HepG2 (cell line): ENCODE measurements around the gene ANKRA2. TPM values are rescaled to one million over a fixed set of nuclear protein-coding genes. Genes with fewer than 3 reads are reported as not detected.

Source experiments
- ATAC-seq: fragments of 200-7000 bp; cut with Tn5 transposase; 3 replicates; pipeline ENCODE4 v1.9.1; 2020; ENCODE audit warnings: mild to moderate bottlenecking, moderate library complexity
- BruUV-seq: library from RNA; stranded (reverse); fragments of 400-500 nt; replicated peaks from 2 replicates; lab custom pipeline; 2021; lab: Mats Ljungman, UMichigan
- CTCF ChIA-PET: fragments of 300-600 bp; formaldehyde crosslinking; extraction: SDS; loops from one replicate; lab custom pipeline; 2021; ENCODE audit warnings: low total read pairs, inconsistent platforms, low intra/inter-chr PET ratio; lab: Yijun Ruan, JAX
- POLR2A ChIA-PET: fragments of 350-600 bp; sonication (Branson Sonifier 250); formaldehyde crosslinking; loops from one replicate; lab custom pipeline; 2020; ENCODE audit warnings: antibody characterized with exemption, inconsistent platforms; lab: Yijun Ruan, JAX
- DNase-seq: peaks from one replicate; pipeline ENCODE4 v3.0.0-alpha.2; 2015; ENCODE audit warnings: low spot score
- FAIRE-seq: peaks from 3 replicates; lab custom pipeline; 2011; peaks lifted over from hg19 to GRCh38; lab: Jason Lieb, UNC
- H2AFZ ChIP-seq: one replicate; pipeline ENCODE4 v1.6.1; 2011; ENCODE audit warnings: low read length, inconsistent platforms
- H3K27ac ChIP-seq: fragments of 300-600 bp; 3 replicates; pipeline ENCODE4 v1.8.0; 2011; ENCODE audit warnings: mixed run types, mild to moderate bottlenecking, mixed read lengths, low read length, inconsistent platforms; ENCODE audit not compliant: insufficient read depth; ENCODE audit errors: extremely low read length
- H3K27me3 ChIP-seq, 2 experiments: fragments of 200-600 bp in 1 of 2; 2 replicates in 1 of 2; 3 replicates in 1 of 2; pipeline versions ENCODE4 v1.6.0 to v1.8.0; 2011; ENCODE audit warnings: low read length in 2 of 2, mild to moderate bottlenecking in 2 of 2, moderate library complexity in 2 of 2, inconsistent platforms in 1 of 2; ENCODE audit not compliant: insufficient read depth in 2 of 2, control insufficient read depth in 1 of 2
- H3K36me3 ChIP-seq, 2 experiments: fragments of 200-600 bp in 1 of 2; replicated peaks in 1 of 2; 2 replicates in 1 of 2; 3 replicates in 1 of 2; pipeline versions ENCODE4 v1.5.1 to v1.8.0; 2011; ENCODE audit warnings: low read length in 2 of 2, inconsistent platforms in 1 of 2; ENCODE audit not compliant: insufficient read depth in 2 of 2, control insufficient read depth in 1 of 2
- H3K4me1 ChIP-seq: 2 replicates; pipeline ENCODE4 v1.5.1; 2012; ENCODE audit warnings: low read length, inconsistent platforms; ENCODE audit not compliant: insufficient read depth
- H3K4me2 ChIP-seq: 2 replicates; pipeline ENCODE4 v1.6.0; 2011; ENCODE audit warnings: low read depth, low read length, inconsistent platforms
- H3K4me3 ChIP-seq, 3 experiments: fragments of 200-600 bp in 1 of 3; sonication (generic), shearing (Covaris generic) in 1 of 3; replicated peaks in 1 of 3; 2 replicates each; pipeline ENCODE4 v1.5.1; 2011 to 2016; ENCODE audit warnings: low read length in 3 of 3, inconsistent platforms in 2 of 3, low read depth in 2 of 3, mild to moderate bottlenecking in 2 of 3, control low read depth in 1 of 3, mixed read lengths in 1 of 3; ENCODE audit not compliant: insufficient read depth in 1 of 3
- H3K79me2 ChIP-seq: one replicate; pipeline ENCODE4 v1.6.1; 2011; ENCODE audit warnings: low read length, inconsistent platforms; ENCODE audit not compliant: insufficient read depth
- H3K9ac ChIP-seq: 2 replicates; pipeline ENCODE4 v1.6.0; 2011; ENCODE audit warnings: mild to moderate bottlenecking, low read depth, low read length, inconsistent platforms; ENCODE audit not compliant: insufficient read depth
- H3K9me3 ChIP-seq: 2 replicates; pipeline ENCODE4 v1.5.1; 2012; ENCODE audit warnings: mild to moderate bottlenecking, low read length
- H4K20me1 ChIP-seq: 2 replicates; pipeline ENCODE4 v1.6.0; 2011; ENCODE audit warnings: inconsistent platforms, mild to moderate bottlenecking, low read length, moderate library complexity; ENCODE audit not compliant: insufficient read depth
- IKZF4 ChIP-seq: sonication (generic); formaldehyde crosslinking; IDR thresholded peaks from 2 replicates; pipeline ENCODE4 v1.5.1; 2020; ENCODE audit warnings: borderline replicate concordance, mild to moderate bottlenecking, low read depth, missing genetic modification reagents; ENCODE audit errors: not compliant biosample characterization
- KDM2A ChIP-seq: sonication (generic); formaldehyde crosslinking; IDR thresholded peaks from 2 replicates; pipeline ENCODE4 v1.4.0; 2020; ENCODE audit warnings: low read depth, missing genetic modification reagents, borderline replicate concordance
- MEF2D ChIP-seq: sonication (generic); formaldehyde crosslinking; IDR thresholded peaks from 2 replicates; pipeline ENCODE4 v1.5.1; 2020; ENCODE audit warnings: mild to moderate bottlenecking, missing genetic modification reagents
- PHF5A ChIP-seq: IDR thresholded peaks from one replicate; pipeline ENCODE4 v1.6.1; 2018; ENCODE audit warnings: low read depth, missing genetic modification reagents; ENCODE audit not compliant: unreplicated experiment
- RAD21 ChIP-seq: fragments of 450-650 bp; formaldehyde crosslinking; IDR thresholded peaks from 2 replicates; pipeline ENCODE4 v1.5.0; 2020; ENCODE audit warnings: mild to moderate bottlenecking
- RNF2 ChIP-seq: fragments of 450-650 bp; conservative IDR thresholded peaks from 2 replicates; pipeline ENCODE4 v1.6.1; 2016; ENCODE audit warnings: low read depth
- SIX1 ChIP-seq: sonication (generic); formaldehyde crosslinking; IDR thresholded peaks from 2 replicates; pipeline ENCODE4 v1.4.0; 2020; ENCODE audit warnings: missing genetic modification reagents, borderline replicate concordance
- SYNCRIP ChIP-seq: fragments of 200-400 bp; formaldehyde crosslinking; IDR thresholded peaks from 2 replicates; pipeline ENCODE4 v1.6.1; 2018; ENCODE audit warnings: mild to moderate bottlenecking, low read depth, low read length; ENCODE audit not compliant: insufficient read depth
- TBX3 ChIP-seq: fragments of 450-650 bp; IDR thresholded peaks from 2 replicates; pipeline ENCODE4 v1.6.1; 2017; ENCODE audit warnings: antibody characterized with exemption, mild to moderate bottlenecking, inconsistent platforms, borderline replicate concordance
- ZBTB7B ChIP-seq: sonication (generic); formaldehyde crosslinking; IDR thresholded peaks from 2 replicates; pipeline ENCODE4 v1.4.0; 2020; ENCODE audit warnings: missing genetic modification reagents
- ZFP36L2 ChIP-seq: sonication (generic); formaldehyde crosslinking; IDR thresholded peaks from 2 replicates; pipeline ENCODE4 v1.4.0; 2020; ENCODE audit warnings: missing genetic modification reagents
- ZNF251 ChIP-seq: sonication (generic); formaldehyde crosslinking; IDR thresholded peaks from 2 replicates; pipeline ENCODE4 v1.9.0; 2021; ENCODE audit warnings: mild to moderate bottlenecking, missing genetic modification reagents
- ZNF432 ChIP-seq: sonication (generic); formaldehyde crosslinking; IDR thresholded peaks from 2 replicates; pipeline ENCODE4 v1.5.0; 2020; ENCODE audit warnings: missing genetic modification reagents, mild to moderate bottlenecking, borderline replicate concordance
- ZNF468 ChIP-seq: sonication (generic); formaldehyde crosslinking; IDR thresholded peaks from 2 replicates; pipeline ENCODE4 v1.8.0; 2022; ENCODE audit warnings: mild to moderate bottlenecking, moderate library complexity, missing genetic modification reagents
- ZNF652 ChIP-seq: IDR thresholded peaks from 2 replicates; pipeline ENCODE4 v1.6.1; 2016; ENCODE audit warnings: low read depth, borderline replicate concordance
- ZNF788 ChIP-seq: sonication (generic); formaldehyde crosslinking; IDR thresholded peaks from 2 replicates; pipeline ENCODE4 v1.5.0; 2020; ENCODE audit warnings: mild to moderate bottlenecking, missing genetic modification reagents, borderline replicate concordance
- ZNF83 ChIP-seq: sonication (generic); formaldehyde crosslinking; IDR thresholded peaks from 2 replicates; pipeline ENCODE4 v1.4.0; 2020; ENCODE audit warnings: missing genetic modification reagents, mild to moderate bottlenecking, borderline replicate concordance
- WGBS: methylation state at CpG from one replicate; pipeline ENCODE4 v1.1.6; 2017; ENCODE audit warnings: low lambda C conversion rate; 5-methylcytosine and 5-hydroxymethylcytosine counted together
- in situ Hi-C: cut with HindIII; loops from 2 replicates; pipeline ENCODE4 v1.10.0; 2017; ENCODE audit warnings: low pct_unique_long_range_greater_than_20kb; ENCODE audit not compliant: extremely low pct_ligation_motif_present
- intact Hi-C: fragments of 100-400 bp; cut with micrococcal nuclease; formaldehyde crosslinking; loops from one replicate; pipeline ENCODE4 v1.10.0; 2022; ENCODE audit not compliant: unreplicated experiment
- polyA plus RNA-seq, 8 experiments: library from polyadenylated mRNA; depleted of rRNA in 3 of 8; stranded (reverse) in 7 of 8; unstranded in 1 of 8; fragments of >200 nt; fragmentation: Illumina TruSeq in 4 of 8; extraction: Trizol in 4 of 8; gene quantifications; 2 replicates each; pipeline versions ENCODE4 v1.2.1 to v1.2.3, GENCODE V29; 2011 to 2016; ENCODE audit warnings: low read depth in 4 of 8, missing spikeins in 1 of 8, mixed read lengths in 1 of 8; ENCODE audit not compliant: insufficient read depth in 1 of 8
- total RNA-seq, 5 experiments: library from RNA; depleted of rRNA; stranded (reverse); fragments of >200 nt; fragmentation: Illumina TruSeq; extraction: Trizol; gene quantifications; 2 replicates each; pipeline ENCODE4 v1.2.3, GENCODE V29; 2016; ENCODE audit warnings: low read depth in 1 of 5
- TF ChIP-seq, protein P1 (sequence below): conservative IDR thresholded peaks from 2 replicates; pipeline ENCODE4 v1.6.1; 2018; ENCODE audit warnings: missing genetic modification reagents

Gene ANKRA2
- total and polyA plus RNA-seq, 2 of the 13 experiments (the other 11 are each of a cell fraction or from before 2014, with no cell fraction given): 23.6 to 33.6 TPM

DNA sequence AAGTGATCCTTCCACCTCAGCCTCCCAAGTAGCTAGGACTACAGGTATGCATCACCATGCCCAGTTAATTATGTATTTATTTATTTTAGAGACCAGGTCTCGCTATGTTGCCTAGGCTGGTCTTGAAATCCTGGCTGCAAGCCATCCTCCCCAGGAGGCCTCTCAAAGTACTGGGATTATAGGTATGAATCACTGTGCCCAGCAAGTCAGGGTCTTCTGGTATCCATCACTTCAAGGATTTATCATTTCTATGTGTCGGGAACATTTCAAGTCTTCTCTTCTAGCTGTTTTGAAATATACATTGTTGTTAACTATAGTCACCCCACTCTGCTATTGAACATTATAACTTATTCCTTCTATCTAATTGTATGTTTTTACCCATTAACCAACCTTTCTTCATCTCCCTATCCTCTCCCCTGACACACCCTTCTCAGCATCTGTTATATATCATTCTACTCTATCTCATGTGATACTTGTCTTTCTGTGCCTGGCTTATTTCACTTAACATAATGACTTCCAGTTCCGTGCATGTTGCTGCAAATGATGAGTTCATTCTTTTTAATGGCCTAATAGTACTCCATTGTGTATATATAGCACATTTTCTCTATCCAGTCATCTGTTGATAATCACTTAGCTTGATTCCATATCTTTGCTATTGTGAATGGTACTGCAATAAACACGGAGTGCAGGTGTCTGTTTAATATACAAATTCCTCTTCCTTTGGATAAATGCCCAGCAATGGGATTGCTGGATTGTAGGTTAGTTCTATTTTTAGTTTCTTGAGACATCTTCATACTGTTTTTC lies 26.5 kb upstream of the ANKRA2 start:
- Histone ChIP-seq H3K27ac (no peak overlapping the region), H3K27me3 (no peaks in the 10 kb centered on the region; a peak in 1 of 5 replicates), H4K20me1 (no peaks in the 10 kb centered on the region), H2AFZ (no peak overlapping the region), H3K36me3 (no peaks in the 10 kb centered on the region), H3K9me3 (no peaks in the 10 kb centered on the region), H3K4me2 (no peak overlapping the region), H3K4me3 (no peak overlapping the region), H3K79me2 (no peaks in the 10 kb centered on the region), H3K9ac (no peak overlapping the region), H3K4me1 (peaks cover 9% of the 10 kb centered on the region)
- POLR2A ChIA-PET: interaction anchor here (1.3 to 2.5 kb wide), 2 partner anchors 32 to 231 kb away, joined by 3 to 11 read pairs; no protein-coding TSS in a partner anchor
- intact Hi-C loops: loop anchor here (1.0 to 2.0 kb wide), 4 partner anchors 35 to 200 kb away; partner anchors contain the start of gene ARHGEF28
- in situ Hi-C loops: loop anchor here (10.0 kb wide), 1 partner anchor 103 kb away; no protein-coding TSS in a partner anchor
- no TSS peak for BruUV-seq
- CTCF ChIA-PET: interaction anchor here (1.1 to 3.0 kb wide), 6 partner anchors 40 to 201 kb away, joined by 3 to 37 read pairs (median 4); no protein-coding TSS in a partner anchor
- 31% methylated on average over 4 of the region's 4 CpGs for WGBS
- ATAC-seq (no peak), FAIRE-seq (no peak), DNase-seq (no peak)
- no peak for TF ChIP-seq KDM2A (CRISPR knock-in tag)
- TF ChIP-seq ZBTB7B (CRISPR knock-in tag): no peak
- no peak for TF ChIP-seq ZNF83 (CRISPR knock-in tag)
- TF ChIP-seq ZNF788: no peak
- TF ChIP-seq ZNF652 (CRISPR knock-in tag): no peak
- TF ChIP-seq PHF5A (CRISPR knock-in tag): no peak
- TF ChIP-seq ZNF432: no peak
- TF ChIP-seq RAD21 (CRISPR knock-in tag): no peak
- TF ChIP-seq ZFP36L2 (CRISPR knock-in tag): no peak
- TF ChIP-seq ZNF468 (CRISPR knock-in tag): no peak
- TF ChIP-seq TBX3: no peak
- TF ChIP-seq MEF2D (CRISPR knock-in tag): no peak
- TF ChIP-seq, protein P1, sequence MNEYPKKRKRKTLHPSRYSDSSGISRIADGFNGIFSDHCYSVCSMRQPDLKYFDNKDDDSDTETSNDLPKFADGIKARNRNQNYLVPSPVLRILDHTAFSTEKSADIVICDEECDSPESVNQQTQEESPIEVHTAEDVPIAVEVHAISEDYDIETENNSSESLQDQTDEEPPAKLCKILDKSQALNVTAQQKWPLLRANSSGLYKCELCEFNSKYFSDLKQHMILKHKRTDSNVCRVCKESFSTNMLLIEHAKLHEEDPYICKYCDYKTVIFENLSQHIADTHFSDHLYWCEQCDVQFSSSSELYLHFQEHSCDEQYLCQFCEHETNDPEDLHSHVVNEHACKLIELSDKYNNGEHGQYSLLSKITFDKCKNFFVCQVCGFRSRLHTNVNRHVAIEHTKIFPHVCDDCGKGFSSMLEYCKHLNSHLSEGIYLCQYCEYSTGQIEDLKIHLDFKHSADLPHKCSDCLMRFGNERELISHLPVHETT (CRISPR knock-in tag): no peak
- TF ChIP-seq IKZF4 (CRISPR knock-in tag): no peak
- no peak for TF ChIP-seq SYNCRIP
- no peak for TF ChIP-seq RNF2
- TF ChIP-seq ZNF251 (CRISPR knock-in tag): no peak
- no peak for TF ChIP-seq SIX1 (CRISPR knock-in tag)
